HEK293 (cell line): ENCODE data around the gene PYGO2.

ENCODE experiments used
- CTCF ChIA-PET: fragments of 350-600 bp; formaldehyde crosslinking; extraction: SDS; loops from one replicate; lab custom pipeline; 2021; ENCODE audit warnings: antibody characterized with exemption; lab: Yijun Ruan, JAX
- POLR2A ChIA-PET: fragments of 300-600 bp; formaldehyde crosslinking; extraction: SDS; loops from one replicate; lab custom pipeline; 2020; ENCODE audit warnings: antibody characterized with exemption, inconsistent platforms; lab: Yijun Ruan, JAX
- H3K27ac ChIP-seq: fragments of 200-500 bp; sonication (Bioruptor generic); 2 replicates; pipeline ENCODE4 v1.5.1; 2014; ENCODE audit warnings: low read depth, low read length, control low read depth, inconsistent platforms; ENCODE audit errors: extremely low read depth
- H3K36me3 ChIP-seq, 2 experiments: fragments of 200-500 bp in 1 of 2; sonication (Bioruptor generic) in 1 of 2; 1 replicate in 1 of 2; 2 replicates in 1 of 2; pipeline ENCODE4 v1.5.1; 2014 to 2017; ENCODE audit warnings: inconsistent platforms in 2 of 2, low read length in 2 of 2; ENCODE audit not compliant: control insufficient read depth in 2 of 2, insufficient read depth in 1 of 2
- H3K4me1 ChIP-seq: fragments of 200-500 bp; sonication (Bioruptor generic); 2 replicates; pipeline ENCODE4 v1.5.1; 2014; ENCODE audit warnings: mild to moderate bottlenecking, low read length, inconsistent platforms; ENCODE audit not compliant: control insufficient read depth, insufficient read depth
- H3K4me3 ChIP-seq: 2 replicates; pipeline ENCODE4 v1.5.1; 2011; ENCODE audit warnings: low read depth, mild to moderate bottlenecking, control low read depth, low read length, moderate library complexity
- H3K9me3 ChIP-seq: fragments of 200-500 bp; sonication (Bioruptor generic); 2 replicates; pipeline ENCODE4 v1.5.1; 2014; ENCODE audit warnings: low read depth, low read length, inconsistent platforms; ENCODE audit not compliant: control insufficient read depth, insufficient read depth
- AEBP2 ChIP-seq: fragments of 450-650 bp; formaldehyde crosslinking; IDR thresholded peaks from 2 replicates; pipeline ENCODE4 v1.5.1; 2016; ENCODE audit warnings: missing biosample characterization, missing genetic modification characterization, borderline replicate concordance
- ELK4 ChIP-seq: IDR thresholded peaks from 2 replicates; pipeline ENCODE4 v1.6.1; 2011; ENCODE audit warnings: mild to moderate bottlenecking, low read depth, low read length, borderline replicate concordance
- MZF1 ChIP-seq: fragments of 450-650 bp; formaldehyde crosslinking; IDR thresholded peaks from 2 replicates; pipeline ENCODE4 v1.5.1; 2017; ENCODE audit warnings: missing biosample characterization, missing genetic modification characterization, borderline replicate concordance
- REPIN1 ChIP-seq: fragments of 450-650 bp; formaldehyde crosslinking; IDR thresholded peaks from 2 replicates; pipeline ENCODE4 v1.5.1; 2017; ENCODE audit warnings: missing biosample characterization, missing genetic modification characterization, low read depth
- SP2 ChIP-seq: fragments of 450-650 bp; formaldehyde crosslinking; IDR thresholded peaks from 2 replicates; pipeline ENCODE4 v1.5.1; 2016; ENCODE audit warnings: missing biosample characterization, missing genetic modification characterization
- YY2 ChIP-seq: fragments of 450-650 bp; formaldehyde crosslinking; IDR thresholded peaks from 2 replicates; pipeline ENCODE4 v1.5.1; 2016; ENCODE audit warnings: missing biosample characterization, missing genetic modification characterization
- ZBTB1 ChIP-seq: fragments of 450-650 bp; formaldehyde crosslinking; IDR thresholded peaks from 2 replicates; pipeline ENCODE4 v1.5.1; 2016; ENCODE audit warnings: missing biosample characterization, missing genetic modification characterization
- ZBTB21 ChIP-seq: fragments of 450-650 bp; formaldehyde crosslinking; IDR thresholded peaks from 2 replicates; pipeline ENCODE4 v1.5.1; 2017; ENCODE audit warnings: missing biosample characterization, missing genetic modification characterization
- ZFHX2 ChIP-seq: fragments of 450-650 bp; formaldehyde crosslinking; conservative IDR thresholded peaks from 2 replicates; pipeline ENCODE4 v1.5.1; 2016; ENCODE audit warnings: missing biosample characterization, missing genetic modification characterization
- ZFP3 ChIP-seq: fragments of 450-650 bp; formaldehyde crosslinking; IDR thresholded peaks from 2 replicates; pipeline ENCODE4 v1.5.1; 2016; ENCODE audit warnings: low read depth, missing biosample characterization, missing genetic modification characterization
- ZFP69B ChIP-seq: fragments of 450-650 bp; formaldehyde crosslinking; IDR thresholded peaks from 2 replicates; pipeline ENCODE4 v1.5.1; 2016; ENCODE audit warnings: missing biosample characterization, missing genetic modification characterization
- ZNF155 ChIP-seq: fragments of 450-650 bp; formaldehyde crosslinking; IDR thresholded peaks from 2 replicates; pipeline ENCODE4 v1.5.1; 2016; ENCODE audit warnings: missing biosample characterization, missing genetic modification characterization
- ZNF19 ChIP-seq: fragments of 450-650 bp; formaldehyde crosslinking; IDR thresholded peaks from 2 replicates; pipeline ENCODE4; 2016; ENCODE audit warnings: missing biosample characterization, missing genetic modification characterization, low read depth
- ZNF2 ChIP-seq: fragments of 450-650 bp; formaldehyde crosslinking; IDR thresholded peaks from 2 replicates; pipeline ENCODE4 v1.5.1; 2016; ENCODE audit warnings: missing biosample characterization, missing genetic modification characterization
- ZNF280C ChIP-seq: fragments of 450-650 bp; formaldehyde crosslinking; IDR thresholded peaks from 2 replicates; pipeline ENCODE4 v1.5.1; 2016; ENCODE audit warnings: missing biosample characterization, missing genetic modification characterization
- ZNF324 ChIP-seq: fragments of 450-650 bp; formaldehyde crosslinking; IDR thresholded peaks from 2 replicates; pipeline ENCODE4 v1.5.1; 2016; ENCODE audit warnings: missing biosample characterization, missing genetic modification characterization
- ZNF510 ChIP-seq: fragments of 450-650 bp; formaldehyde crosslinking; IDR thresholded peaks from 2 replicates; pipeline ENCODE4 v1.5.1; 2018; ENCODE audit warnings: mild to moderate bottlenecking, missing genetic modification characterization, missing biosample characterization; ENCODE audit not compliant: insufficient replicate concordance
- ZNF514 ChIP-seq: fragments of 450-650 bp; formaldehyde crosslinking; IDR thresholded peaks from 2 replicates; pipeline ENCODE4 v1.5.1; 2016; ENCODE audit warnings: missing biosample characterization, missing genetic modification characterization
- ZNF549 ChIP-seq: fragments of 450-650 bp; IDR thresholded peaks from 2 replicates; pipeline ENCODE4 v1.5.1; 2018; ENCODE audit warnings: missing biosample characterization, missing genetic modification characterization, mild to moderate bottlenecking, inconsistent platforms, moderate library complexity
- ZNF558 ChIP-seq: fragments of 450-650 bp; formaldehyde crosslinking; IDR thresholded peaks from 2 replicates; pipeline ENCODE4 v1.5.1; 2016; ENCODE audit warnings: missing biosample characterization, missing genetic modification characterization
- ZNF561 ChIP-seq: fragments of 450-650 bp; IDR thresholded peaks from 2 replicates; pipeline ENCODE4 v1.5.1; 2018; ENCODE audit warnings: missing biosample characterization, missing genetic modification characterization, borderline replicate concordance
- ZNF600 ChIP-seq: fragments of 450-650 bp; formaldehyde crosslinking; IDR thresholded peaks from 2 replicates; pipeline ENCODE4 v1.5.1; 2016; ENCODE audit warnings: missing biosample characterization, missing genetic modification characterization
- ZNF626 ChIP-seq: fragments of 450-650 bp; sonication (Bioruptor Pico); formaldehyde crosslinking; IDR thresholded peaks from 2 replicates; pipeline ENCODE4 v1.5.1; 2018; ENCODE audit warnings: missing biosample characterization, missing genetic modification characterization, inconsistent platforms
- ZNF768 ChIP-seq: fragments of 450-650 bp; formaldehyde crosslinking; IDR thresholded peaks from 2 replicates; pipeline ENCODE4 v1.5.1; 2018; ENCODE audit warnings: missing biosample characterization, mild to moderate bottlenecking, missing genetic modification characterization

PYGO2 gene

GRCh38 chr1:154968731-154969130 is 7.1 kb upstream of the PYGO2 start:
- Histone ChIP-seq H3K4me3 (no peak overlapping the region), H3K27ac (no peak overlapping the region), H3K36me3 (peaks cover 0 to 58% of the 10 kb centered on the region in 2 experiments; a peak in 1 of 3 replicates), H3K9me3 (no peaks in the 10 kb centered on the region), H3K4me1 (peaks cover 12% of the 10 kb centered on the region)
- TF ChIP-seq ZNF558 (tag by site-specific recombination), result no peak
- peak; percentile 63 for TF ChIP-seq ZFHX2 (tag by site-specific recombination)
- ChIA-PET CTCF (interaction anchor here (0.6 to 1.7 kb wide), 2 partner anchors 31 to 396 kb away, joined by 4 to 5 read pairs; no protein-coding TSS in a partner anchor), POLR2A (no interaction called here)

- peaks cover 0 to 67% of the 10 kb centered on the region in 2 experiments; a peak in 1 of 3 replicates for H3K36me3 ChIP-seq
- no peak overlapping the region for H3K4me3 ChIP-seq
- CTCF ChIA-PET, result interaction anchor here (0.6 to 1.7 kb wide), 3 partner anchors 15 to 32 kb away, joined by 3 to 6 read pairs (median 4); no protein-coding TSS in a partner anchor
- POLR2A ChIA-PET, result interaction anchor here (0.5 kb wide), 1 partner anchor 17 kb away, joined by 7 read pairs; no protein-coding TSS in a partner anchor
- peaks cover 11% of the 10 kb centered on the region for H3K4me1 ChIP-seq
- no peak overlapping the region for H3K27ac ChIP-seq
- TF ChIP-seq ZNF549 (tag by site-specific recombination), result no peak
- TF ChIP-seq ELK4, result no peak
- TF ChIP-seq ZNF626 (tag by site-specific recombination), result no peak
- TF ChIP-seq ZFP69B (tag by site-specific recombination), result no peak
- TF ChIP-seq AEBP2 (tag by site-specific recombination), result no peak
- no peak for TF ChIP-seq ZNF600 (tag by site-specific recombination)
- TF ChIP-seq ZNF768 (tag by site-specific recombination), result no peak
- no peak for TF ChIP-seq ZNF155 (tag by site-specific recombination)
- TF ChIP-seq MZF1 (tag by site-specific recombination), result no peak
- TF ChIP-seq REPIN1 (tag by site-specific recombination), result no peak
- TF ChIP-seq YY2 (tag by site-specific recombination), result no peak
- TF ChIP-seq ZNF19, result no peak
- TF ChIP-seq ZNF2 (tag by site-specific recombination), result no peak
- TF ChIP-seq ZNF510 (tag by site-specific recombination), result no peak
- no peak for TF ChIP-seq ZBTB21 (tag by site-specific recombination)
- no peaks in the 10 kb centered on the region for H3K9me3 ChIP-seq
Measured at GRCh38 chr1:154967331-154967950, 5.9 kb upstream of the PYGO2 start.

- ChIA-PET CTCF (interaction anchor here (0.6 to 1.6 kb wide), 4 partner anchors 22 to 96 kb away, joined by 3 to 6 read pairs (median 4); no protein-coding TSS in a partner anchor), POLR2A (interaction anchor here (1.2 to 3.2 kb wide), 4 partner anchors 8 to 28 kb away, joined by 3 to 13 read pairs (median 6); partner anchors contain the start of genes CKS1B, FLAD1, LENEP and PBXIP1)
- Histone ChIP-seq H3K9me3 (no peaks in the 10 kb centered on the region), H3K4me1 (peaks cover 8% of the 10 kb centered on the region), H3K27ac (no peak overlapping the region), H3K4me3 (no peak overlapping the region), H3K36me3 (peaks cover 0 to 67% of the 10 kb centered on the region in 2 experiments; a peak in 1 of 3 replicates)
- TF ChIP-seq ZNF280C (no peak), ZBTB1 (tag by site-specific recombination) (no peak), ZNF514 (tag by site-specific recombination) (no peak), ZNF324 (tag by site-specific recombination) (no peak), ZNF561 (tag by site-specific recombination) (no peak), REPIN1 (tag by site-specific recombination) (no peak), ZFP3 (no peak), SP2 (tag by site-specific recombination) (no peak)
Measured at GRCh38 chr1:154966111-154966510, 4.5 kb upstream of the PYGO2 start.
